ENCODE data around the gene HEXIM2. TPM values are rescaled to one million over a fixed set of nuclear protein-coding genes. Genes with fewer than 3 reads are reported as not detected.

HEXIM2 gene
- total RNA-seq, 2 experiments from 2014 or later: 4.1 to 4.2 TPM

- CTCF ChIA-PET: interaction anchor here (1.0 to 14.4 kb wide), 4 partner anchors 8 to 76 kb away, joined by 3 to 352 read pairs (median 4); partner anchors contain the start of gene ACBD4
- intact Hi-C loops (cut with micrococcal nuclease): no loop called here
- no peak for TF ChIP-seq CTCF (IDR thresholded peaks at IDR 0.05)
- H3K27ac Mint-ChIP-seq: peak overlapping the region; percentile 69
- POLR2A ChIA-PET: interaction anchor here (1.1 to 1.4 kb wide), 3 partner anchors 9 to 54 kb away, joined by 4 to 5 read pairs (median 5); partner anchors contain the start of genes ACBD4 and HEXIM2
- no peaks in the 10 kb centered on the region for H3K9me3 Mint-ChIP-seq
- no peak for ATAC-seq
- peak overlapping the region; percentile 62 for H3K4me3 Mint-ChIP-seq
- H3K27me3 Mint-ChIP-seq: no peaks in the 10 kb centered on the region
- H3K4me1 Mint-ChIP-seq (ENCODE audit: low read depth): peaks cover 28% of the 10 kb centered on the region
- peaks cover 3% of the 10 kb centered on the region for H3K36me3 Mint-ChIP-seq (ENCODE audit: low read depth)
- DNase-seq: peak; percentile 49
Measured at GRCh38 chr17:45143767-45144198, 17.9 kb upstream of the HEXIM2 start.

- no peak overlapping the region for H3K27ac Mint-ChIP-seq
Measured at GRCh38 chr17:45144199-45145034, 17.3 kb upstream of the HEXIM2 start.

DNA sequence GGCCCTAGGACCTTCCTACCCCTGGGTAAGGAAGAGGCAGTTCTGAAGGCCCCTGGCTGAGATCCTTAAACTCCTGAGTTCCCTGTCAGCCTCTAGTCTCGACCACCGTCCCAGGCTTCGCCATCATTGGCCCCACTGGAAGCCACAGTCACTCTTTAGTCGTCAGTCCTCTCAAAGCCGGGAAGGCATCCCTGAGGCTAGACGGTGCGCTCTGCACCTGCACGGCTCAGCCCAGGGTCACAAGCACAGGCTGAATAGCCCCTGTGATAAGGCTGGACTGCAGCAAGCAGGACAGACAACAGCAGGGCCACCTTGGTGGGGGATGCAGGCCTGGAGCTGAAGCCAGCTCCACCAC, 16.7 kb upstream of the HEXIM2 start:
- no peaks in the 10 kb centered on the region for H3K27me3 Mint-ChIP-seq
- no peak for DNase-seq
- no peak overlapping the region for H3K27ac Mint-ChIP-seq
- H3K9me3 Mint-ChIP-seq: no peaks in the 10 kb centered on the region
- POLR2A ChIA-PET: interaction anchor here (0.9 to 8.5 kb wide), 2 partner anchors 8 to 16 kb away, joined by 5 to 64 read pairs; partner anchors contain the start of genes ACBD4 and HEXIM2
- CTCF ChIA-PET: interaction anchor here (14.4 kb wide), 1 partner anchor 9 kb away, joined by 352 read pairs; the partner anchor contains the start of gene ACBD4
- H3K36me3 Mint-ChIP-seq (ENCODE audit: low read depth): peaks cover 14% of the 10 kb centered on the region
- peak overlapping the region; percentile 33 for H3K4me3 Mint-ChIP-seq
- no peak for TF ChIP-seq CTCF (IDR thresholded peaks at IDR 0.05)
- ATAC-seq: no peak
- peaks cover 28% of the 10 kb centered on the region for H3K4me1 Mint-ChIP-seq (ENCODE audit: low read depth)
- intact Hi-C loops (cut with micrococcal nuclease): loop anchor here (5.0 kb wide), 1 partner anchor 172 kb away; the partner anchor contains the start of gene MAP3K14

More at GRCh38 chr17:45144199-45145034, 17.3 kb upstream of the HEXIM2 start:
- TF ChIP-seq CTCF (IDR thresholded peaks at IDR 0.05): no peak
- Mint-ChIP-seq H3K36me3 (ENCODE audit: low read depth) (peaks cover 8% of the 10 kb centered on the region), H3K27me3 (no peaks in the 10 kb centered on the region), H3K9me3 (no peaks in the 10 kb centered on the region), H3K4me3 (peak overlapping the region; percentile 62), H3K4me1 (ENCODE audit: low read depth) (peaks cover 28% of the 10 kb centered on the region)
- CTCF ChIA-PET: interaction anchor here (1.0 to 14.4 kb wide), 4 partner anchors 8 to 75 kb away, joined by 3 to 352 read pairs (median 4); partner anchors contain the start of gene ACBD4
- ATAC-seq (no peak), DNase-seq (peak; percentile 27)
- intact Hi-C loops (cut with micrococcal nuclease): loop anchor here (5.0 kb wide), 1 partner anchor 173 kb away; the partner anchor contains the start of gene MAP3K14
- POLR2A ChIA-PET: interaction anchor here (1.1 to 1.4 kb wide), 3 partner anchors 9 to 53 kb away, joined by 4 to 5 read pairs (median 5); partner anchors contain the start of genes ACBD4 and HEXIM2

DNA sequence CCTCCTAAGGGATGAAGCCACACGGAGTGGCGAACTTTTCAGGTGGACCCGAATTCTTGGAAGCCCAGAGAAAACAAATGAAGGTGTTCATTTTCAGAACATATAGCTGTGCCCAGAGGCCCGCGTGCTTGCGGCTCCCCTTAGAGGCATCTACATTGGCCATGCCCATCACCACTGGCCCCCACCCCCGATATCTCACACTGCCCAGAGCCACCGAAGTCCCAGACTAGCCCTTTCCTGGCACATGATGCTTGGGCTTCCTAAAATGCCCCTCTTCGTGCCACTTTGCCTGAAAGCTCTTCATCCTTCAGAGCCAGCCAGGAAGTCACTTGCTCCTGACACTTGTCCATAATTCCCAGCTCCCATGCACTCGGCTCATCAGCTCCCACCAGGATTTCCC, 15.5 kb upstream of the HEXIM2 start:
- no peak for ATAC-seq
- ChIA-PET CTCF (interaction anchor here (14.4 kb wide), 1 partner anchor 10 kb away, joined by 352 read pairs; the partner anchor contains the start of gene ACBD4), POLR2A (interaction anchor here (0.7 to 8.5 kb wide), 2 partner anchors 10 to 239 kb away, joined by 3 to 64 read pairs; partner anchors contain the start of gene ACBD4)
- no peaks in the 10 kb centered on the region for H3K9me3 Mint-ChIP-seq
- H3K27ac Mint-ChIP-seq: no peak overlapping the region
- intact Hi-C loops (cut with micrococcal nuclease): loop anchor here (2.0 to 5.0 kb wide), 2 partner anchors 15 to 171 kb away; partner anchors contain the start of genes HEXIM2 and MAP3K14
- peaks cover 33% of the 10 kb centered on the region for H3K4me1 Mint-ChIP-seq (ENCODE audit: low read depth)
- H3K4me3 Mint-ChIP-seq: peak overlapping the region; percentile 98
- TF ChIP-seq CTCF (IDR thresholded peaks at IDR 0.05): no peak
- H3K36me3 Mint-ChIP-seq (ENCODE audit: low read depth): peaks cover 18% of the 10 kb centered on the region
- no peak for DNase-seq
- H3K27me3 Mint-ChIP-seq: no peaks in the 10 kb centered on the region

Data from activated CD8-positive, alpha-beta T cell treated with anti-CD3 and anti-CD28 coated beads for 36 hours (primary cell).